ENCODE measurements around the gene ITGAL. TPM values are rescaled to one million over a fixed set of nuclear protein-coding genes. Genes with fewer than 3 reads are reported as not detected.

ITGAL gene
- total and polyA plus RNA-seq, 2 of the 13 experiments (the other 11 are each of a cell fraction or from before 2014, with no cell fraction given) = 0.86 to 1.2 TPM

DNA sequence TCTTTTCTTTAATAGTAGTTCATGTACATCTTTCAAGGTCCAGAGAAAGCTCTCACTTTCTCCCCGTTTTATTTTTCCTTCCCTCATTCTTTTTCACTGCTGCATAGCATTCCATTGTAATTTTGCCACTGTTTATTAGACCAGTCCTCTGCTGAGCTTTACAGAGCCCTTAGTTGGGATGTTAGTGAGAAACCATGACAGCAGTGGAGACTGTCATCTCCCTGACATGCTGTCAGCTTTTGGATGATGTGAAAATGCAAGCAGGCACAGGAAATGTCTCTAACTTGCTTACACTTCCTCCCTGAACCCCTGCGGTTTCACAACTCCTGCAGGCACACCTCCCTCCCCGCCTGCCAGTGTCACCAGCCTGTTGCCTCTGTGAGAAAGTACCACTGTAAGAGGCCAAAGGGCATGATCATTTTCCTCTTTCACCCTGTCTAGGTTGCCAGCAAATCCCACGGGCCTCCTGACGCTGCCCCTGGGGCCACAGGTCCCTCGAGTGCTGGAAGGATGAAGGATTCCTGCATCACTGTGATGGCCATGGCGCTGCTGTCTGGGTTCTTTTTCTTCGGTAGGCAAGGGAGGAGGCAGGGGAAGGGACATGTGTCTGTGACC, at the start of gene ITGAL (continued):
- TF ChIP-seq REL (CRISPR knock-in tag; conservative IDR thresholded peaks at IDR 0.05) = no peak
- no peak for TF ChIP-seq ARNTL (CRISPR knock-in tag; IDR thresholded peaks at IDR 0.05)
- TF ChIP-seq IRF2 (CRISPR knock-in tag; IDR thresholded peaks at IDR 0.05) = no peak
- TF ChIP-seq BRD4 (CRISPR knock-in tag; IDR thresholded peaks at IDR 0.05) = no peak
- no peak for TF ChIP-seq POLR2AphosphoS2 (IDR thresholded peaks at IDR 0.05; ENCODE audit: low read depth, low read length)
- TF ChIP-seq BCL6 (CRISPR knock-in tag; IDR thresholded peaks at IDR 0.05) = 0 out of 2 replicates have a peak, but pooled peaks have one; percentile 14
- TF ChIP-seq ZNF737 (CRISPR knock-in tag; IDR thresholded peaks at IDR 0.05; ENCODE audit: borderline replicate concordance) = no peak
- no peak for TF ChIP-seq KAT8 (CRISPR knock-in tag; IDR thresholded peaks at IDR 0.05)
- TF ChIP-seq, protein P1, sequence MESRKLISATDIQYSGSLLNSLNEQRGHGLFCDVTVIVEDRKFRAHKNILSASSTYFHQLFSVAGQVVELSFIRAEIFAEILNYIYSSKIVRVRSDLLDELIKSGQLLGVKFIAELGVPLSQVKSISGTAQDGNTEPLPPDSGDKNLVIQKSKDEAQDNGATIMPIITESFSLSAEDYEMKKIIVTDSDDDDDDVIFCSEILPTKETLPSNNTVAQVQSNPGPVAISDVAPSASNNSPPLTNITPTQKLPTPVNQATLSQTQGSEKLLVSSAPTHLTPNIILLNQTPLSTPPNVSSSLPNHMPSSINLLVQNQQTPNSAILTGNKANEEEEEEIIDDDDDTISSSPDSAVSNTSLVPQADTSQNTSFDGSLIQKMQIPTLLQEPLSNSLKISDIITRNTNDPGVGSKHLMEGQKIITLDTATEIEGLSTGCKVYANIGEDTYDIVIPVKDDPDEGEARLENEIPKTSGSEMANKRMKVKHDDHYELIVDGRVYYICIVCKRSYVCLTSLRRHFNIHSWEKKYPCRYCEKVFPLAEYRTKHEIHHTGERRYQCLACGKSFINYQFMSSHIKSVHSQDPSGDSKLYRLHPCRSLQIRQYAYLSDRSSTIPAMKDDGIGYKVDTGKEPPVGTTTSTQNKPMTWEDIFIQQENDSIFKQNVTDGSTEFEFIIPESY (CRISPR knock-in tag; IDR thresholded peaks at IDR 0.05) = 0 out of 2 replicates have a peak, but pooled peaks have one; percentile 5
- TF ChIP-seq, protein P2, sequence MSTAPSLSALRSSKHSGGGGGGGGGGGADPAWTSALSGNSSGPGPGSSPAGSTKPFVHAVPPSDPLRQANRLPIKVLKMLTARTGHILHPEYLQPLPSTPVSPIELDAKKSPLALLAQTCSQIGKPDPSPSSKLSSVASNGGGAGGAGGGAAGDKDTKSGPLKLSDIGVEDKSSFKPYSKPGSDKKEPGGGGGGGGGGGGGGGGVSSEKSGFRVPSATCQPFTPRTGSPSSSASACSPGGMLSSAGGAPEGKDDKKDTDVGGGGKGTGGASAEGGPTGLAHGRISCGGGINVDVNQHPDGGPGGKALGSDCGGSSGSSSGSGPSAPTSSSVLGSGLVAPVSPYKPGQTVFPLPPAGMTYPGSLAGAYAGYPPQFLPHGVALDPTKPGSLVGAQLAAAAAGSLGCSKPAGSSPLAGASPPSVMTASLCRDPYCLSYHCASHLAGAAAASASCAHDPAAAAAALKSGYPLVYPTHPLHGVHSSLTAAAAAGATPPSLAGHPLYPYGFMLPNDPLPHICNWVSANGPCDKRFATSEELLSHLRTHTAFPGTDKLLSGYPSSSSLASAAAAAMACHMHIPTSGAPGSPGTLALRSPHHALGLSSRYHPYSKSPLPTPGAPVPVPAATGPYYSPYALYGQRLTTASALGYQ (CRISPR knock-in tag; IDR thresholded peaks at IDR 0.05) = no peak
- TF ChIP-seq RBAK (CRISPR knock-in tag; IDR thresholded peaks at IDR 0.05) = no peak
- TF ChIP-seq, protein P3, sequence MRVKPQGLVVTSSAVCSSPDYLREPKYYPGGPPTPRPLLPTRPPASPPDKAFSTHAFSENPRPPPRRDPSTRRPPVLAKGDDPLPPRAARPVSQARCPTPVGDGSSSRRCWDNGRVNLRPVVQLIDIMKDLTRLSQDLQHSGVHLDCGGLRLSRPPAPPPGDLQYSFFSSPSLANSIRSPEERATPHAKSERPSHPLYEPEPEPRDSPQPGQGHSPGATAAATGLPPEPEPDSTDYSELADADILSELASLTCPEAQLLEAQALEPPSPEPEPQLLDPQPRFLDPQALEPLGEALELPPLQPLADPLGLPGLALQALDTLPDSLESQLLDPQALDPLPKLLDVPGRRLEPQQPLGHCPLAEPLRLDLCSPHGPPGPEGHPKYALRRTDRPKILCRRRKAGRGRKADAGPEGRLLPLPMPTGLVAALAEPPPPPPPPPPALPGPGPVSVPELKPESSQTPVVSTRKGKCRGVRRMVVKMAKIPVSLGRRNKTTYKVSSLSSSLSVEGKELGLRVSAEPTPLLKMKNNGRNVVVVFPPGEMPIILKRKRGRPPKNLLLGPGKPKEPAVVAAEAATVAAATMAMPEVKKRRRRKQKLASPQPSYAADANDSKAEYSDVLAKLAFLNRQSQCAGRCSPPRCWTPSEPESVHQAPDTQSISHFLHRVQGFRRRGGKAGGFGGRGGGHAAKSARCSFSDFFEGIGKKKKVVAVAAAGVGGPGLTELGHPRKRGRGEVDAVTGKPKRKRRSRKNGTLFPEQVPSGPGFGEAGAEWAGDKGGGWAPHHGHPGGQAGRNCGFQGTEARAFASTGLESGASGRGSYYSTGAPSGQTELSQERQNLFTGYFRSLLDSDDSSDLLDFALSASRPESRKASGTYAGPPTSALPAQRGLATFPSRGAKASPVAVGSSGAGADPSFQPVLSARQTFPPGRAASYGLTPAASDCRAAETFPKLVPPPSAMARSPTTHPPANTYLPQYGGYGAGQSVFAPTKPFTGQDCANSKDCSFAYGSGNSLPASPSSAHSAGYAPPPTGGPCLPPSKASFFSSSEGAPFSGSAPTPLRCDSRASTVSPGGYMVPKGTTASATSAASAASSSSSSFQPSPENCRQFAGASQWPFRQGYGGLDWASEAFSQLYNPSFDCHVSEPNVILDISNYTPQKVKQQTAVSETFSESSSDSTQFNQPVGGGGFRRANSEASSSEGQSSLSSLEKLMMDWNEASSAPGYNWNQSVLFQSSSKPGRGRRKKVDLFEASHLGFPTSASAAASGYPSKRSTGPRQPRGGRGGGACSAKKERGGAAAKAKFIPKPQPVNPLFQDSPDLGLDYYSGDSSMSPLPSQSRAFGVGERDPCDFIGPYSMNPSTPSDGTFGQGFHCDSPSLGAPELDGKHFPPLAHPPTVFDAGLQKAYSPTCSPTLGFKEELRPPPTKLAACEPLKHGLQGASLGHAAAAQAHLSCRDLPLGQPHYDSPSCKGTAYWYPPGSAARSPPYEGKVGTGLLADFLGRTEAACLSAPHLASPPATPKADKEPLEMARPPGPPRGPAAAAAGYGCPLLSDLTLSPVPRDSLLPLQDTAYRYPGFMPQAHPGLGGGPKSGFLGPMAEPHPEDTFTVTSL (CRISPR knock-in tag; IDR thresholded peaks at IDR 0.05; ENCODE audit: borderline replicate concordance) = no peak
- TF ChIP-seq TAF15 (IDR thresholded peaks at IDR 0.05; ENCODE audit: low read depth, low read length, poor library complexity, severe bottlenecking) = no peak
- no peak for TF ChIP-seq ZNF350 (CRISPR knock-in tag; IDR thresholded peaks at IDR 0.05; ENCODE audit: borderline replicate concordance, low read depth)
- TF ChIP-seq, protein P4, sequence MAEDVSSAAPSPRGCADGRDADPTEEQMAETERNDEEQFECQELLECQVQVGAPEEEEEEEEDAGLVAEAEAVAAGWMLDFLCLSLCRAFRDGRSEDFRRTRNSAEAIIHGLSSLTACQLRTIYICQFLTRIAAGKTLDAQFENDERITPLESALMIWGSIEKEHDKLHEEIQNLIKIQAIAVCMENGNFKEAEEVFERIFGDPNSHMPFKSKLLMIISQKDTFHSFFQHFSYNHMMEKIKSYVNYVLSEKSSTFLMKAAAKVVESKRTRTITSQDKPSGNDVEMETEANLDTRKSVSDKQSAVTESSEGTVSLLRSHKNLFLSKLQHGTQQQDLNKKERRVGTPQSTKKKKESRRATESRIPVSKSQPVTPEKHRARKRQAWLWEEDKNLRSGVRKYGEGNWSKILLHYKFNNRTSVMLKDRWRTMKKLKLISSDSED (CRISPR knock-in tag; IDR thresholded peaks at IDR 0.05) = no peak
- no peak for TF ChIP-seq NR2F1 (CRISPR knock-in tag; IDR thresholded peaks at IDR 0.05)
- no peak for TF ChIP-seq PAF1 (CRISPR knock-in tag; IDR thresholded peaks at IDR 0.05)
- TF ChIP-seq FOXC1 (CRISPR knock-in tag; IDR thresholded peaks at IDR 0.05; ENCODE audit: borderline replicate concordance) = no peak
- TF ChIP-seq ELF1 (CRISPR knock-in tag; IDR thresholded peaks at IDR 0.05) = no peak
